Loucy (cell line): ENCODE results near the gene ADAMTS10.

ENCODE experiments used
- CTCF ChIP-seq: fragments of 200-600 bp; sonication (generic); conservative IDR thresholded peaks from 2 replicates; pipeline ENCODE4 v1.5.1; 2014; ENCODE audit warnings: mild to moderate bottlenecking, antibody characterized with exemption, low read length
- EZH2phosphoT487 ChIP-seq: fragments of 200-600 bp; IDR thresholded peaks from 2 replicates; pipeline ENCODE4 v1.6.1; 2018; ENCODE audit warnings: antibody characterized with exemption, mild to moderate bottlenecking, moderate library complexity, borderline replicate concordance

GRCh38 chr19:8600816-8601215 is 9.7 kb downstream of the ADAMTS10 start:
- TF ChIP-seq CTCF (no peak), EZH2phosphoT487 (no peak)
